AG04450 (cell line): ENCODE measurements around the gene OR10G3. TPM values are rescaled to one million over a fixed set of nuclear protein-coding genes. Genes with fewer than 3 reads are reported as not detected.

Experiments used
- CTCF ChIA-PET: fragments of 300-600, 350-600 bp; formaldehyde crosslinking; extraction: SDS; loops from one replicate; lab custom pipeline; 2022; ENCODE audit warnings: antibody characterized with exemption, inconsistent platforms; lab: Charles Lee
- POLR2A ChIA-PET: fragments of 350-600 bp; formaldehyde crosslinking; extraction: SDS; loops from one replicate; lab custom pipeline; 2021; ENCODE audit warnings: antibody characterized with exemption, inconsistent platforms; lab: Yijun Ruan, JAX
- DNase-seq: peaks from one replicate; pipeline ENCODE4 v3.0.0-alpha.2; 2011; ENCODE audit warnings: low read depth, low spot score
- H3K27ac ChIP-seq: one replicate; pipeline ENCODE4 v1.5.1; 2012; ENCODE audit warnings: low read depth, low read length, control low read depth
- H3K27me3 ChIP-seq: one replicate; pipeline ENCODE4 v1.6.0; 2012; ENCODE audit warnings: low read length; ENCODE audit not compliant: control insufficient read depth, insufficient read depth
- H3K4me3 ChIP-seq: 2 replicates; pipeline ENCODE4 v1.5.1; 2011; ENCODE audit warnings: mild to moderate bottlenecking, low read depth, low read length, control low read depth
- H3K9me3 ChIP-seq: 2 replicates; pipeline ENCODE4 v1.5.1; 2012; ENCODE audit warnings: low read length; ENCODE audit not compliant: control insufficient read depth, insufficient read depth
- polyA plus RNA-seq: library from polyadenylated mRNA; depleted of rRNA; stranded (reverse); fragments of >200 nt; gene quantifications from 2 replicates; pipeline ENCODE4 v1.2.3, GENCODE V29; 2011
- TF ChIP-seq, protein P1 (sequence below): IDR thresholded peaks from 2 replicates; pipeline ENCODE4 v1.5.1; 2011; ENCODE audit warnings: low read depth, low read length, control low read depth, inconsistent platforms

The OR10G3 gene
- polyA plus RNA-seq, 1 experiment, result not detected

DNA sequence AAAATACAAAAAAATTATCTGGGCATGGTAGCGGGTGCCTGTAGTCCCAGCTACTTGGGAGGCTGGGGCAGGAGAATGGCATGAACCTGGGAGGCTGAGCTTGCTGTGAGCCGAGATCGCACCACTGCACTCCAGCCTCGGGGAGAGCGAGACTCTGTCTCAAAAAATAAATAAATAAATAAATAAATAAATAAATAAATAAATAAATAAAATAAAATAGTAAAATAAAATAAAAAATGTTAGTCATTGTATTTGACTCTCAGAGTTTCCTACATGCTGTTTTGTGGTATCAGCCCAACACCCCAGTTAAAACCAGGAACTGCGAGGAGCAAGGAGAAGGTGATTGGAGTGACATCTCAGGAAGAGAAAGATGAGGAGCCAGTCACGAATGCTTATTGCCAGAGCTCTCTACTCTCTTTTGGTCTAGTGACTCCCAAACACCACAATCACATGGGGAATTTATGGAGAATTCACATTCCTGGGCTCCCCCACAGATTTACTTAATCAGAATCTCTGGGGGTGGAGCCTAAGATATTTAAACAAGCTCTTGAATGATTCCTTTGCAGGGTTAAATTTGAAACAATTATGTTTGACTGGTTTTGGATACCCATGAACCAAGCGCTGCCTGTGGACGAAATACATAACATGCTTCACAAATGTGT, 38.3 kb downstream of the OR10G3 start:
- Histone ChIP-seq H3K27me3 (peaks cover 29% of the 10 kb centered on the region), H3K9me3 (no peaks in the 10 kb centered on the region), H3K27ac (no peak overlapping the region), H3K4me3 (no peak overlapping the region)
- TF ChIP-seq, protein P1, sequence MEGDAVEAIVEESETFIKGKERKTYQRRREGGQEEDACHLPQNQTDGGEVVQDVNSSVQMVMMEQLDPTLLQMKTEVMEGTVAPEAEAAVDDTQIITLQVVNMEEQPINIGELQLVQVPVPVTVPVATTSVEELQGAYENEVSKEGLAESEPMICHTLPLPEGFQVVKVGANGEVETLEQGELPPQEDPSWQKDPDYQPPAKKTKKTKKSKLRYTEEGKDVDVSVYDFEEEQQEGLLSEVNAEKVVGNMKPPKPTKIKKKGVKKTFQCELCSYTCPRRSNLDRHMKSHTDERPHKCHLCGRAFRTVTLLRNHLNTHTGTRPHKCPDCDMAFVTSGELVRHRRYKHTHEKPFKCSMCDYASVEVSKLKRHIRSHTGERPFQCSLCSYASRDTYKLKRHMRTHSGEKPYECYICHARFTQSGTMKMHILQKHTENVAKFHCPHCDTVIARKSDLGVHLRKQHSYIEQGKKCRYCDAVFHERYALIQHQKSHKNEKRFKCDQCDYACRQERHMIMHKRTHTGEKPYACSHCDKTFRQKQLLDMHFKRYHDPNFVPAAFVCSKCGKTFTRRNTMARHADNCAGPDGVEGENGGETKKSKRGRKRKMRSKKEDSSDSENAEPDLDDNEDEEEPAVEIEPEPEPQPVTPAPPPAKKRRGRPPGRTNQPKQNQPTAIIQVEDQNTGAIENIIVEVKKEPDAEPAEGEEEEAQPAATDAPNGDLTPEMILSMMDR, result no peak
- POLR2A ChIA-PET, result interaction anchor here (0.5 kb wide), 1 partner anchor 30 kb away, joined by 3 read pairs; no protein-coding TSS in a partner anchor
- no peak for DNase-seq
- CTCF ChIA-PET, result interaction anchor here (1.3 kb wide), 1 partner anchor 86 kb away, joined by 3 read pairs; the partner anchor contains the start of gene CHD8

DNA sequence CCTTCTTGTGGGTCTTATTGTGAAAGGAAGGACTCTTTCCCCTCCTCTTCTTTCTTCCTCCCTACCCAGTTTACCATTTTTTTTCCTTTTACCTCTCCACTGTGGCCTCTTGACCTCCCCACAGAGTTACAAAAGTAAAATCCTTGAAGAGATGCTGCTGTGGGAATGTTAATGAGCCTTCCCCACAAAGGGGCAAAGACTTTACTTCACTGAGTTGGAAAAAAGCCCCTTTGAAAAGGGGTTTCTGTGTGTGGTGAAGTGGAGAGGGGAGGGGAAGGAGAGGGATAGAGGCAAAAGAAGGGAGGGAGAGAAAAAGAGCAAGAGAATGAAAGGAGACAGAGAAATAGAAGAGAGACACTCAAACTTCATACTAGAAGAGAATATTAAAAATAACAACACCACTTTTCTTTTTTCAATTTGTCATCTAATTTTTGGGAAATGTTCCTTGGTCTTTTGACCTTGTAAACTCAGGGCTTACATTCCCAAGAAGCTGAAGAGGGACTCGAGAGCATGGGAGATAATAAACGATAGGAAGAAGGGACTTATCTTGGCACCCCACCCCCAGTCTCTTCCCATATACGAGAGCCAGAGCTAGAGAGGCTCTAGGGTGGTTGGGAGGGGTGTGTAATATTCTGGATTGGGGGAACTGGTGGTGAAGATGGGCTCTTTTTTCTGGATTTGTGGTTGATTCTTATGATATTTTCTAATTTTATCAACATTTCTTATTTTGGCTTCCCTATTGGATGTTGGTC, 40.5 kb downstream of the OR10G3 start:
- Histone ChIP-seq H3K27ac (no peak overlapping the region), H3K4me3 (no peak overlapping the region), H3K9me3 (no peaks in the 10 kb centered on the region), H3K27me3 (peaks cover 49% of the 10 kb centered on the region)
- DNase-seq, result no peak
- CTCF ChIA-PET, result interaction anchor here (1.0 kb wide), 1 partner anchor 62 kb away, joined by 3 read pairs; the partner anchor contains the start of genes RAB2B and TOX4
- TF ChIP-seq, protein P1, result no peak
- POLR2A ChIA-PET, result no interaction called here

DNA sequence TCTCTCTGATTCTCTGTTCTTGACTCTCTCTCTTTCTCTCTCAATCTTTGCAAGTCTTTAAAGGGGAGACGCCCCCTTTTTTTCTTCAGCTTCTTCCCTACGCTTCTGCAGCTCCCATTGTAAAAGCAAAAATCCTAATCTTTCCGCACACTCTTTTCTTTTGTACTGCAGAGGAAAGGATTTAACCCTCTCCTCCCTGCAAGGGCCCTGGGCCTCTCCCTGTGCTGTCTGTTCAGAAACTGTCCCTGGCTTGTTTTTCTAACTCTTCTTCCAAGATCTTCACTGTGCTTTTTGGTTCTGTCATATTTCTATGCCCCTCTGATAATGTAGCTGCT, 42.8 kb downstream of the OR10G3 start:
- no peak for DNase-seq
- Histone ChIP-seq H3K27me3 (peaks cover 53% of the 10 kb centered on the region), H3K4me3 (no peak overlapping the region; the same call in 1 of the 2 replicates), H3K9me3 (no peaks in the 10 kb centered on the region), H3K27ac (no peak overlapping the region)
- TF ChIP-seq, protein P1, result no peak
- ChIA-PET CTCF (no interaction called here), POLR2A (no interaction called here)

DNA sequence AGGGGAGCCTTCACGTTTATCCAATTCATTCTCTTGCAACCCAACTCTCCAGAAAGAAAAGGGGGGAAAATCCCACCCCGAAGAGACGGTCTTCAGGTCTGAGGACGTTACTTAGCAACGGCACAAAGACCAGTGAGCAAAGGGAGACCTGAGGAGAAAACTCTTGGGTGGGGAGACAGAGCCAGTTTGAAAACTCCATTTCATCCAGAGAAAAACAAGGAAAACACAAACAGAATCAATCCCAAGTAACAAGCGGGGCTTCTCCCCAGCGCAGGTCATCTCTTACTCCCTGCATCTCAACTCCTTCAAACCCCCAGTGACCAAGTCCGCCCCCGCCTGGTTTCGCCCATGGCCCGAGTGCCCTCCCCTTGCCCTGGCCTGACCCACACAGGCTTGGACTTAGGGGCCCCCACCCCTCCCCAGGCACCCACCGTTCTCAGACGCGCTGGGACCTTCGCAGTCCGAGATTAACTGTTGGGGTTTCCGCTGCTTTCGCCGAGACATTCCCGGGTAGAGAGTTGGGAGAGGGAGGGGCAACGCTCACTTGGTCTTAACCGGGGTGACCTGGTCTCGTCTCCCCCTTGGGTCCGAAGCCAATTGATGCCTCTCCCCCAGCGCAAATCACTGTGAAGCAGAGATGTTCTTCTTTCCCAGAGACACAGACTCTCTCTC, 43.3 kb downstream of the OR10G3 start:
- Histone ChIP-seq H3K27me3 (peaks cover 55% of the 10 kb centered on the region), H3K9me3 (no peaks in the 10 kb centered on the region), H3K27ac (no peak overlapping the region), H3K4me3 (peak overlapping the region; percentile 25)
- DNase-seq, result no peak
- ChIA-PET POLR2A (no interaction called here), CTCF (no interaction called here)
- TF ChIP-seq, protein P1, result no peak
